NK-92 (cell line): Measurements from ENCODE around the gene CRISPLD2.

Experiments used
- DNase-seq: peaks from one replicate; lab custom pipeline; 2025; ENCODE audit not compliant: unreplicated experiment; lab: John Stamatoyannopoulos, UW

Gene CRISPLD2

DNA sequence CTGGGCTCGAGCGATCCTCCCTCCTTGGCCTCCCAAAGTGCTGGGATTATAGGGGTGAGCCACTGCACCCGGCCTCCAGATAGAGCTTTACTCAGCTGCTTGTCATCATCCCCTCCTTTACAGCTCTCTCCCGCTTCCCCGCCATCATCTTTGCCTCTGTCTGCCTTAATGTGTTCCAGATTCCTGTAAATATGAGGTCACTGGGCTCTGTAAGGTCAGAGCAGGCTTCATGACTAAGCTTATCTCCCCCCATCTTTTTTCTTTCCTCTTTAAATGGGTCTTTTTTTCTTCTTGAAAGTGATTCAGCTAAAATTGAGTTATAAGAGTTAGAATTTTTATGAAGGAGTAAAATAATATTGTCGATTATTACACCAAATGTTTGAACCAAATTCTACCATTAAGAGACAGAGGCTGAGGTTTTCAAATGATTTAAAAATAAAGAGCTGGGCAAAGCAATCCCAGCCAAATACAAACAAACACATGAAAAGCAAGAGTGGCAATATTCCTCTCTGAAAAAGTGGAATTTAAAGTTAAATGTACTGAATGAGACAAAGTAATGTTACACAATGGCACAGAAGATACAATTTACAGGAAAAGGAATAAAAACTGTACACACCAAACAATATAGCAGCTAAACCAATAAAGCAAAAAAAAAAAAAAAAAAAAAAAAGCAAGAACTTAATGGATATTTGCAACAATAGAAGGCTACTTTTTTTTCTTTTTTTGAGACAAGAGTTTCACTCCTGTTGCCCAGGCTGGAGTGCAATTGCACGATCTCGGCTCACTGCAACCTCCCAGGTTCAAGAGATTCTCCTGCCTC lies 62.1 kb downstream of the CRISPLD2 start:
- no peak for DNase-seq

DNA sequence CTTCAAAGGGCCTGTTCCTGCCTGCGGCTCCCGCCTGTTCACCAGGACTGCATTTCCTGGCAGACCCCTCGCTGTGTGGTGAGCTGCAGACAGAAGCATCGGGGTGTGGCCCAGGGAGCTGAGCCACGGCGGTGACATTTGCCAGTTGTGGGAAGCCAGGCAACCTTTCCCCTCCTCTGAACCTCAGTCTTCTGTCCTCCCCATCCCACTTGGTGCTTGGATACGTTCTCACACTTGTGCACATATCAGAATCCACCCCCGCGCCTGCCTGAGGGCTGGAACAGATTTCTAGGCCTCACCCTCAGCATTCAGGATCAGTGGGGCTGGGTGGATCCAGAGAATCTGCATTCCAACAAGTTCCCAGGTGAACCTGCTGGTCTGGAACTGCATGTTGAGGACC lies 63.5 kb downstream of the CRISPLD2 start:
- DNase-seq = no peak

DNA sequence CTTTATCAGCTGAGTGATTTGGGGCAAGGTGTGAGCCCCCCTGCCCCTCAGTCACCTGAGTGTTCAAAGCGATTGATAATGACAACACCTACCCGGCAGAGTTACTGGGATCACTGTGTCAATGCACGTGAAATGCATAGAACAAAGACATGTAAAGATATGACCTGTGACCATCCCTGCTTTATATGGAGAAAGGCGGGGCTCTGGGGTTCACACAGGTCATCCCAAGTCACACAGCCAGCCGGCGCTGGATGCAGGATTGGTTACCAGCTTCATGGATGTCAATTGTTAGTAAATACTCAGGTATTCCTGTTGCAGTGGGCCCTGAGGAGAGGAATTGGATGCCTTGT lies 64.4 kb downstream of the CRISPLD2 start:
- DNase-seq = no peak

DNA sequence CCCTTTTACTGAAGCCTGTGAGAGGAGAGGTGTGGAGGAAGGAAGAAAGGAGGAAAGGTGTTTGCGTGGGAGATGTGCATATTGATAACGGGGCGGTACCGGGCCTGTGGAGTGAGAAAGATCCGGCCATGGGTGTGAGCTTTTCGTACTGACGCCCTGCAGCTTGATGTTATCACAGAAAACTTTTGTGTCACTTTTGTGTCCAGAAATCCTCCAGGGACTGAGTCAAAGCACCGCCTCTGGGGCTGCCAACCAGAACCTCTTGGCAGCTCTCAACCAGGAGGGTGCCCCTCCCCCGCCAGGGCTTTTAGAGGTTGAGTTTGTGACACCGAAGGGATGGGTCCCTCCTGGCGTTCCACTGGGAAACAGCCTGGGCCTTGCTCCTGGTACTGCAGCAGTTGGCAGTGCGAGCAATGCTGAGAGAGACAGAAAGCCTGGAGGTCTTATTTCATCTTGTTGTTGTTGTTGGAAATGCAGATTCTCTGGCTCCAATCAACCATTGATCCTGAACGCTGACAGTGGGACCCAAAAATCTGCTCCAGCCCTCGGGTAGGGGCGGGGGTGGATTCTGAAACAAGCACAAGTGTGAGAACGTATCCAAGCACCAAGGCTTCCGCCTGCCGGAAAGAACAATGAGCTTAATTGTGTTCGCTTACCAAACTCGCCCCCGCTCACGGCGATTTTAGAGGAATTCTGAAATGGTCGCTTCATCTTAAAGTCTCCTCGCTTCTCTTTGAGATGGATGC lies 65.0 kb downstream of the CRISPLD2 start:
- no peak for DNase-seq

DNA sequence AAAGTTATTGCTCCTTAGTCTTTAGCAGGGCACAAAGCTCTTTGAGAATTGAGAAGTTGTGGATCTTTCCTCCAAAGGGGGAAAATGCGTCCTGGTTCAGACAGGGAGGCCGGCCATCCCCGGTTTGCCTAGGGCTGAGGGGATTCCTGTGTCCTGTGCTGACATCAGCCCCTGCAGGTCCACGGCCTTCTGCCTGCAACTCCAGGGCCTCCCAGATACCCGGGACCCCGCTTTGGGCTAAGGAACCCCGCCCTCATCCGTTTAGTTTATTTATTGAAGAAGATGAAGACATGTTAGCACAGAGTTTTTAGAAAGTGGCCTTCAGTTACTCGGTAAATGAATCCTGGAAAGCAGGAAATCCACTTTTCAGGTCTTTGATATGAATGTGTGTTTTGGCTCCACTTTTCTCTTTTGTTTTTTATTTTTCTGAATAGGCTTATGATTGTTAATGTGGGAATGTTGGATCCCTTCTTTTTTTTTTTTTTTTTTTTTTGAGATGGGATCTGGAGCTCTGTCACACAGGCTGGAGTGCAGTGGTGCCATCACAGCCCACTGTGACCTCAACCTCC lies 65.6 kb downstream of the CRISPLD2 start:
- no peak for DNase-seq

DNA sequence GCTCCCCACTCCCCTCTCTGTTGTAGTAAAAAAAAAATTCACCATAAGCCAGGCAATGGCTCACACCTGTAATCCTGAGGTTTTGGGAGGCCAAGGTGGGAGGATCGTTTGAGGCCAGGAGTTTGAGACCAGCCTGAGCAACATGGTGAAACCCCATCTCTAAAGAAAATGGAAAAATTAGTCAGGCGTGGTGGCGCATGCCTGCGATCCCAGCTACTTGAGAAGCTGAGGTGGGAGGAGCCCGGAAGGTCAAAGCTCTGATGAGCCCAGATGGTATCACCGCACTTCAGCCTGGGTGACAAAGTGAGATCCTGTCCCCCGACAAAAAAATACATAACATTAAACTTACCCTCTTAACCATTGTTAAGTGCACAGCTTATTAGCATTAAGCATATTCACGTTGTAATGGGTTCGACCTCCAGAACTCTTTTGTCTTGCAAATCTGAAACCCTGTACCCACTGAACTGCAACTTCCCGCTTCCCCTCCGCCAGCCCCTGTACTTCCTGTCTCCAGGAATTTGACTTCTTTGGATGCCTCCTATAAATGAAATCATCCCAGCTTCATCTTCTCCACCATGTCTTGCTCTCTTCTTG lies 66.8 kb downstream of the CRISPLD2 start:
- DNase-seq = no peak

DNA sequence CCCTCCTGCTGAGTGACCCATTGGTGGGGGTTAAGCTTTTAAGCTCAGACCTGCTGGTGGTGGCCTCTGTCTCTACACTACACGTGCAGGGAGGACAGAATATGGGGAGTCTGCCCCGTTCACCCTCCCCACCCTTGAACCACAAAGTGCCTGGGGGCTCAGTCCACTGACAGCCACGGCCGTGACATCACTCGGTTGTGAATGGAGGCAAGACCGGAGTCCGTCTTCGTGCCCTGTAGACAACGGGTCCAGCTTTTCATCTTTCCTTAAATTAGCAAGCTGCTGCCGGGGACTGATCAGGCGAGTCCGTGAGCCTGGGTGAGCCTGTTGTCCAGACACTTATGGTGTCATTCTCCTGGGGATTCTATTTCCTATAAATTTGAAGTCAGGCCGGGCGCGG lies 67.4 kb downstream of the CRISPLD2 start:
- DNase-seq = no peak

DNA sequence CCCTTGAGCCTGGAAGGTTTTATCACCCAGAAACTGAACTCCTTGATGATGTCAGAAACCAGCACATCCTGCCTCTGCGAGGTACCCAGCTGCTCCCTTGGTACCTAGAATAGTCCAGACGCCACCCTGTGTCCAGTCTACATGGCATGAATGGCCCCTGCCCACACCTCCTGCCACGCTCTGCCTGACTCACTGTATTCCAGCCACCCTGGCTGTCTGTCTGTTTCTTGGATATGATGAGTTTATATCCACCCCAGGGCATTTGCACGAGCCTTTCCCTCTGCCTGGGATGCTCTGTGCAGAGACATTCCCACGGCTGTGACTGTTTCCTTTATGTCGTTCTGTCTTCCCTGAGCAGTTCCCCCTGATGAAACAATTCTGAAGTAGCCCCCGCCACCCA lies 68.7 kb downstream of the CRISPLD2 start:
- DNase-seq = no peak

DNA sequence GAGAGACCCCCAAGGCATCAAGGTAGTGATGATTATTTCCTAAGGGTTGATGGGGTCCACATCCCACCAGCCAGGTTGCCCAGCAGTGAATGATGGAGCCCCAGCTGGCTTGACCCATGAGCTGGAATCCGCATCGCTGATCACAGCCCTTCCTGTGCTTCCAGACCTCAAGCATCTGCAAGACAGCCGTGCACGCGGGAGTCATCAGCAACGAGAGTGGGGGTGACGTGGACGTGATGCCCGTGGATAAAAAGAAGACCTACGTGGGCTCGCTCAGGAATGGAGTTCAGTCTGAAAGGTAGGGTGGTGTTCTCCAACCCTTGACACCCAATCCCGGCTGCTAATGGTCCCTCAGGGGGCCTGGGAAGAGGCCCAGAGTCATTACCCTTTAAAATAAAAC lies 69.3 kb downstream of the CRISPLD2 start:
- DNase-seq = no peak

DNA sequence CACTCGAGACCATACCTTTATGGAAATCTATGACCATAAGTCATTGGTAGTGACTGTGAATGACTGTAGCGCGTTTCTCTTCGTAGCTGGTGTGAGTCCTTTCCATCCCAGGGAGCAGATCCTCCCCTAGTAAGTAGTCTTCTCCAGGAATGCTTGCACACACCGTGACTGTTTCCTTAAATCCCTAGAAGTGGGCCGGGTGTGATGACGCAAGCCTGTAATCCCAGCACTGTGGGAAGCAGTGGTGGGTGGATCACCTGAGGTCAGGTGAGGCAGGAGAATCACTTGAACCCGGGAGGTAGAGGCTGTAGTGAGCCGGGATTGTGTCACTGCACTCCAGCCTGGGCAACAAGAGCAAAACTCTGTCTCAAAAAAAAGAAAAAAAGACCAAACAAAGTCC lies 70.6 kb downstream of the CRISPLD2 start:
- DNase-seq = no peak

DNA sequence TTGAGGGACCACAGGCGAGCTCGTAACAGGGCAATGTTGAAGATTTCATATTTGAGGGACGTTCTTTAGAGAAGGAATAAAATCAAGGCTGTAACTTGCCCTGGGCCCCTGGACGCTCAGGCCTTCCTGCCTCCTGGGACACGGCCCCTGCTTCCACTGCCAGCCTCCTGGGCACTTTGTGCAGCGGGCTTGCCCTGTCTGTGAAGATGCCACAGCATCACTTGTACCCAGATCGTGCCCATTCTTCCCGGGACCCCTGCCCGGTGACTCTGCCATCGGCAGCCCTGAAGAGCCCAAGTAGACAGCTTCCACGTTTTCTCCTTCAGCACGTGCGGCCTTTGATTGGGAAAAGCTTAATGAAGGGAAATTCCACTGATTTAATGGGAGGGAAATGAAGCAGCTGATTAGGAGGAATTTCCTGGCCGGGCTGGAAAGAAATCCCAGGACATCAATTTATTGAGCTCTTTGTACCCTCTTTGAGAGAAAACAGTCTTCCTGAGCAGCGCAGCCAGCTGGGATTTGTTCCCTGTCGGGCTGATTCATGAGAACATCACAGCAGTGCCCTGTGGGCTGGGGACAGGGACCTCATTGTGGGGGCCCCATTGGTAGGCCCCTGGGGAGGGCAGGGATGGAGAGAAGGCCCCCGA lies 71.5 kb downstream of the CRISPLD2 start:
- no peak for DNase-seq

DNA sequence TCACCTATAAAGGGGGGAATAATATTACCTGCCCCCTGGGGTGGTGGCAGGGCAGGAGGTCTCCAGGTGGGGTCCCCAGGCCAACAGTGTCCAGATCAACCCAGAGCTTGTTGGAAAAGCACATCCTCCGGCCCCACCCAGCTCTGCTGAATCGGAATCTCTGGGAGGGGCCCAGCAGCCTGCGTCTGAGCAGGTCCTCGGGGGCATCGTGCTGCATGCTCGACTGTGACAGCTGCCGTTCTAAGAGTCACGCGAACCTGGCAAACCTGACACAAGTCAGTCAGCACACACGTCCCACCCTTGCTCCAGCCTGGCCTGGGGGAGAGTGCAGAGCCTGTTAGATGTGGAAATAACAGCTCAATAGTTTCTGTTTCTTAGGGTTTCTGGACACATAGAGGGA lies 72.3 kb downstream of the CRISPLD2 start:
- no peak for DNase-seq

DNA sequence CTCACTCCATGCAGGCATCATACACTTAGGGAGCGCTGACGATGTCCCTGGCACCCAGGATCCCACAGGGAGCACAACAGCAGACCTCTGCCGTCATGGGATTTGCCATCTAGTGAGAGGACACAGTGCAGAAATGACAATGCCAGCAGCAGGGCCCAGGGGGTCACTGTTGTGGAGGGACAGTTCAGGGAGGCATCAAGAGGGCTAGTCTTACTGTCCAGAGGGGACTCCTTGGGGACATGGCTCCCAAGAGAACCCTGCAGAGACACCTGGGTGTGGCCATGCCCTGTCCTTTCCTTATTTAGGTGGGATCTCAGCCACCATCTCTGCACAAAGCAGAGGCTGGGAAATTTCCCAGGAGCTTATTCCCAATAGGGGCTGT lies 73.7 kb downstream of the CRISPLD2 start:
- DNase-seq = no peak

DNA sequence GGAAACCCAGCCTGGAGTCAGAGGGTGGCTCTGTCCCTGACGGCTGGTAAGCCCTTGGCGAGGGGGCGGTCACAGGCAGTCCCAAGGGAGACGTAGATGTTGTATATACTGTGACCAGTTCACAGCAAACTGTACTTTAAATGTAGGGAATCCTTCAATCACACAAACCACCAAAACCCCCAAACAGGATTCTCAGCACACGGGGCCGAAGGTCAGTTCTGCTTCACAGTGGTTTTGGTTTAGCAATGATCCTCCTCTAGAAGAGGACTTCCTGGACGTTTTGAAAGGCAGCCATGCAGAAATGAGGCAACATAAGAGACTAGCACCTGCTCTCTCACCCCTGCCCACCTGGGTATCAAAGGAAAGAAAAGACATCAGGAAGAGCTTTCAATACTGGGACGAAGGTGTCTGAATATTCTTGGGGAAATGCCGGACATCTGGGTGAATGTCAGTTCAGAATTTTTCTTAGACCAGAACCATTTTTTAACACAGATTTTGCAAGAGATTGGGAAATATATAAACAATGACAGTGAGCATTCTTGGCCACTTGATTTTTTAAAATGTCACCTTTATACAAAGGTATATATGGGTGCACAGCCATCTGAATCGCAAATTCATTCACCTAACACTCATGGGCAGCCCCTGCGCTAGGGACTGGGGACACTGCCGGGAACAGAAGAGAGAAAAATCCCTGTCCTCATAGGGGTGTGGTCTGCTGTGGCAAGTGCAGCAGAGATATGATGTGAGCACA lies 74.2 kb downstream of the CRISPLD2 start:
- DNase-seq = no peak

DNA sequence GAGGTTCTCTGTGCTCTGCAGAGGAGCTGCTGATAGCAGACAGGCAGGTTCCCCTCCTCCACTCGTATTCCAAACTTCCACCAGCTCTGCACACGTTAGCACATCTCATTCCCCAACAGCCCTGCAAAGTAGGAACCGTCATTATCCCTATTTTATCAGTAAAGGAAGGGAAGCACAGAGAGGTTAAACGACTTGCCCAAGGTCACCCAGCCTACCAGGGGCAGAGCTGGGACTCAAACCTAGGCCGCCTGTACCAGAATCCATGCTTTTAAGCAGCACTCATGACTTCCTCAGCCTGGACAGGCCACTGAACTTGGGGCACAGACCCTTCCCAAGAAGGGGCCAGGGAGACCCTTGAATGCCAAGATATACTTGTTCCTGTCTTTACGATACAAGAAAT lies 75.2 kb downstream of the CRISPLD2 start:
- no peak for DNase-seq

DNA sequence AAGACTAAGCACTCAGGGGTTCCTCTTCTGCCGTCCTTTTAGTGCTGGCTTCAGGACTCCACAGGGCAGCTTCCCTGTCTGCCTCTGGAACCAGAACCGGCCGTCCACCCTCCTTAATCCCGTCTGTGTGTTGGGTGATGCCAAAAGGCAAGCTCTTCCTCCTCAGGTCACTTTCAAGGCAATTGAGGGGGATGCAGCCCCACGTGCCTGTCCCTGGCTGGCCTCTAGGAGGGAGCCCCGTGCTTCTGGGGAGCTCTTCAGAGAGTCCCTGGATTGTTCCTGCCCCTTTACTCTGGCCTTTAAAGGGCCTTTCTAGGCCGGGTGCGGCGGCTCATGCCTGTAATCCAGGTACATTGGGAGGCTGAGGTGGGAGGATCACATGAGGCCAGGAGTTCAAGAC lies 77.1 kb downstream of the CRISPLD2 start:
- DNase-seq = no peak

DNA sequence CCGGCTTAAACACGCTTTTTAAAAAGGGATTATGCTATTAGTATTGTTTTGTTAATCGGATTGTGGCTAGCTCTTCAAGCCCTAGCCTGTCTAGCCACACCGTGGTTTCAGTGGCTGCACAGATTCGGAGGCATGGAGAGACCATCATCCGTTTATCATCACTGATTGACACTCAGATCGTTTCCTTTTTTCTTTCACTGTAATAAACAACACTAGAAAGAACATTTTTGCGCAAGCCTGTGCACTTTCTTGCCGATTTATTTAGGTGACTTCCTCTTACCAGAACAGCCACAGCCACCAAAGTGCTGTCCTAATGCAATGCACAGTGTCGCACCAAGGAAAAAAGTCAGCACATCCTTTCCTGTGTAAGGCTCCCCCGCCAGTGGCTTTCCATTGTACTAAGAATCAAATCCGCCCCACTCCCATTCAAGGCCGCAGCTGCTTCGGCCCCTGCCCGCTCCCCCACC lies 78.2 kb downstream of the CRISPLD2 start:
- DNase-seq = no peak

DNA sequence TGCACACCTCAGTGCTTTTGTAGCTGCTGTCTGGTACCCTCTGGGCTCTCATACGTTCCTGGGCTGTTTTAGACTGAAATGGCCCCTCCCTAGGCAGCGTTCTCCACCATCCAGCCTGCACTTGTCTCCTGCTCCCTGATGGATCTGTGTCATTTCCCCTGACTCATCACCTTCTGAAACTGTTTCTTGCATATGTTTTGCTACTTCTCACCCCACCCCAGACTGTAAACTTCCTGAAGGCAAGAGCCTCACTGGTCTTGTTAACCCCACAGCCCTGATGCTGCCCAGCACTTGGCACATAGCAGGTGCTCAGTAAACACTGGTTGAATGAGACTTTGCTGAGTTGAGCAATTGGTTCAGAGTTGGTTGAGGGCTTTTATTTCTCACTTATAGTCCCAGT lies 78.7 kb downstream of the CRISPLD2 start:
- no peak for DNase-seq

DNA sequence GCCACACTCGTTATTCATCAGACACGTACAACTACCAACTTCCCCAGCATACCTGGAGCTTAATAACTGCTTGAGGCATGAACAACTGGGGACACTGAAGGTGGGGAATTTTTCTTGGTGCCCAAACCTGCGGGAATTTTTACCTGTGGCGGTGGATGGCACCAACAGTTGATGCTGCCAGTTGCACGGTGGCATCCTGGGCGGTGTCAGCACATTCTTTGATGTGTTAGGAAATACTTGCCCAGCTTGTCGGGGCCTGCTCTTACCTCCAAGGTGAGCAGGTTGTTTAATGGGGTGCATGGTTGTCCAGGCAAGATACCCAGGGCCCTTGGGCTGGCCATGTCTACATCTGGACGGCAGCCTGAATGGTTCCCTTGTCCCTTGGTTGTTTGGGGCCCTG lies 79.6 kb downstream of the CRISPLD2 start:
- no peak for DNase-seq

DNA sequence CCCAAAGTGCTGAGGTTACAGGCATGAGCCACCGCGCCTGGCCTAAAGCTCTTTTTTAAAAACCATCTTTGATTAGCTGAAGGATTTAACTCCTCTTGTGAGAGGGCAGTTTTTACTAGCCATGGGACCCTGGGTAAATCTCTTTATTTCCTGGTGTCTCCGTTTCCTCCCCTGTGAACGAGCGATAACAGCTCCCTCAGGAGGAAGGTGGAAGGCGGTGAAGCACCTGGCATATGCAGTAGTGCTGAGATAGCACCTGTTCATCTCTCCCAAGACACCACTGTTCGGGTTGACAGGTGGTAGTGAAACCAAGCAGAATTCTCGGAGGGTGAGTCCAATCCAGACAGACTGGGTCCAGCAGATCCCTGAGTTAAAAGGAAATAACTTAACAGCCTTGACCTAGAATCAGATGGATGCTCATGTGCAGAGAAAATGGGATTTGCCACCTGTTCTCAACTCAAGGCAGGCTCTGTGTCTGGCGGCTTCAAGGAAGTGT lies 86.2 kb downstream of the CRISPLD2 start:
- no peak for DNase-seq

DNA sequence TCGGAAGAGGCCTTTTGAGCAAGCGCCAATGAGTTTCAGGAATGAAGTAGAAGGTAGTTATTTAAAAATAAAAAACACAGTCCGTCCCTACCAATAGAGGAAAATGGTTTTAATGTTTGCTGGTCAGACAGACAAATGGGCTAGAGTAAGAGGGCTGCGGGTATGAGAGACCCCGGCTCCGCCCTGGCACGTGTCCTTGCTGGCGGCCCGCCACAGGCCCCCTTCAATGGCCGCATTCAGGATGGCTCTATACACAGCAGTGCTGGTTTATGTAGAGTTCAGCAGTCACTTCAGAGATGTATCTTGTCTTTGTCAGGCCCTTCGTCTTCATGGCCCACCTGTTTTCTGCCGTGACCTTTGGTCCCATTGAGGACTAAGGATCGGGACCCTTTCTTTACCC lies 87.3 kb downstream of the CRISPLD2 start:
- DNase-seq = no peak
